Prostate gland (tissue), 2 donors: ENCODE results near the gene IGFL3.

Experiments used
- POLR2A ChIP-seq: fragments of 450-650 bp; IDR thresholded peaks from one replicate; pipeline ENCODE4 v1.6.1; 2016; ENCODE audit warnings: antibody characterized with exemption, mild to moderate bottlenecking
- TF ChIP-seq, protein P1 (sequence below), 4 experiments: fragments of 200-600 bp in 2 of 4; fragments of 450-650 bp in 2 of 4; sonication (generic) in 2 of 4; IDR thresholded peaks; 1 replicate in 3 of 4; 2 replicates in 1 of 4; pipeline ENCODE4 v1.5.1; 2016 to 2019; ENCODE audit warnings: antibody characterized with exemption in 4 of 4, mild to moderate bottlenecking in 2 of 4, moderate library complexity in 2 of 4

DNA sequence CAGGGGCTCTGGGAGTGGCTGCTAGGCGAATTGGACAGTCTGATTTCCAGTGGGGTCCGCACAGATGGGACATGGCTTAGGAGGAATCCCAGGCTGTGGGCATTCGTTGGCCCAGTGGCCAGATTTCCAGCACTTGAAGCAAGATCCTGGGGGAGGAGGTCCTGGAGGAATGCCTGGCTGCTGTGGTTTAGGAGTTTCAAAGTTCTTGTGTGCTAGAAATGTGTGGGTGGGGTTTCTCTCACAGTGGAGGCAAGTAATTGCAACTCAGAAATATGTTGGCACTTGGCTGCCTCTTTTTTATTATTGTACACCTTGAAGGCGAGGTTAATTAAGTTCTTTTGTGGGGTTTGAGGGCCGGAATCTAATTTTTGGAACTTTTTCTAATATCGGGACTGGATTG lies 17.1 kb downstream of the IGFL3 start:
- TF ChIP-seq, protein P1, sequence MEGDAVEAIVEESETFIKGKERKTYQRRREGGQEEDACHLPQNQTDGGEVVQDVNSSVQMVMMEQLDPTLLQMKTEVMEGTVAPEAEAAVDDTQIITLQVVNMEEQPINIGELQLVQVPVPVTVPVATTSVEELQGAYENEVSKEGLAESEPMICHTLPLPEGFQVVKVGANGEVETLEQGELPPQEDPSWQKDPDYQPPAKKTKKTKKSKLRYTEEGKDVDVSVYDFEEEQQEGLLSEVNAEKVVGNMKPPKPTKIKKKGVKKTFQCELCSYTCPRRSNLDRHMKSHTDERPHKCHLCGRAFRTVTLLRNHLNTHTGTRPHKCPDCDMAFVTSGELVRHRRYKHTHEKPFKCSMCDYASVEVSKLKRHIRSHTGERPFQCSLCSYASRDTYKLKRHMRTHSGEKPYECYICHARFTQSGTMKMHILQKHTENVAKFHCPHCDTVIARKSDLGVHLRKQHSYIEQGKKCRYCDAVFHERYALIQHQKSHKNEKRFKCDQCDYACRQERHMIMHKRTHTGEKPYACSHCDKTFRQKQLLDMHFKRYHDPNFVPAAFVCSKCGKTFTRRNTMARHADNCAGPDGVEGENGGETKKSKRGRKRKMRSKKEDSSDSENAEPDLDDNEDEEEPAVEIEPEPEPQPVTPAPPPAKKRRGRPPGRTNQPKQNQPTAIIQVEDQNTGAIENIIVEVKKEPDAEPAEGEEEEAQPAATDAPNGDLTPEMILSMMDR (IDR thresholded peaks at IDR 0.05) = no peak
- TF ChIP-seq POLR2A = no peak
